ENCODE data around the gene CHCHD2. TPM values are rescaled to one million over a fixed set of nuclear protein-coding genes. Genes with fewer than 3 reads are reported as not detected.

Gene CHCHD2
- total and polyA plus RNA-seq, 2 of the 13 experiments (the other 11 are each of a cell fraction or from before 2014, with no cell fraction given), result 330 to 572 TPM

DNA sequence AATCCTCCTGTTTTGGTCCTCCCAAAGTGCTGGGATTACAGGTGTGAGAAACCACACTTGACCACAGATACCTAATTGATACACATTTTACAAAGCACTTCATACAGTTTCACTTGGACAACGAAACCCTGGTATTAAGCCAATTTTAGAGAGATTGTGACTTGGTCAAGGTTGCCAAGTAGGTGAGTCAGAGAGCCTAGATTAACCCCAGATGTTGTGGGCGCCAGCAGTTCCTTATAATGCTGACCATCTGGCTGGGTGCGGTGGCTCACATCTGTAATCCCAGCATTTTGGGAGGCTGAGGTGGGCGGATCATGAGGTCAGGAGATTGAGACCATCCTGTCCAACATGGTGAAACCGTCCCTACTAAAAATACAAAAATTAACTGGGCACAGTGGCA, 8.6 kb downstream of the CHCHD2 start:
- Histone ChIP-seq H4K20me1 (ENCODE audit: insufficient read depth, low read length) (no peaks in the 10 kb centered on the region), H3K4me1 (ENCODE audit: insufficient read depth, low read length) (peaks cover 9% of the 10 kb centered on the region), H3K79me2 (ENCODE audit: insufficient read depth, low read length) (no peaks in the 10 kb centered on the region), H3K27ac (ENCODE audit: extremely low read length, insufficient read depth, low read length) (no peak overlapping the region), H3K4me2 (ENCODE audit: low read depth, low read length) (no peak overlapping the region), H3K36me3 (replicated peaks in 1 of 2; ENCODE audit: control insufficient read depth in 1 of 2, insufficient read depth in 2 of 2, low read length in 2 of 2) (peaks cover 7 to 28% of the 10 kb centered on the region in 2 experiments), H3K4me3 (replicated peaks in 1 of 3; ENCODE audit: insufficient read depth in 1 of 3, low read depth in 2 of 3, low read length in 3 of 3) (no peak overlapping the region), H2AFZ (ENCODE audit: low read length) (no peak overlapping the region), H3K27me3 (ENCODE audit: control insufficient read depth in 1 of 2, insufficient read depth in 2 of 2, low read length in 2 of 2) (no peaks in the 10 kb centered on the region), H3K9me3 (ENCODE audit: low read length) (no peaks in the 10 kb centered on the region), H3K9ac (ENCODE audit: insufficient read depth, low read depth, low read length) (no peak overlapping the region)
- CTCF ChIA-PET (ENCODE audit: low intra/inter-chr PET ratio, low total read pairs), result no interaction called here
- intact Hi-C loops (cut with micrococcal nuclease; ENCODE audit: unreplicated experiment), result no loop called here
- in situ Hi-C loops (cut with HindIII; ENCODE audit: extremely low pct_ligation_motif_present, low pct_unique_long_range_greater_than_20kb), result loop anchor here (25.0 kb wide), 1 partner anchor 335 kb away; no protein-coding TSS in a partner anchor
- POLR2A ChIA-PET, result no interaction called here
- FAIRE-seq, result no peak
- DNase-seq (ENCODE audit: low spot score), result no peak
- ATAC-seq, result no peak
- WGBS (ENCODE audit: low lambda C conversion rate), result 98% methylated on average over 4 of the region's 5 CpGs
- no TSS peak for BruUV-seq (replicated peaks)
- no peak for TF ChIP-seq TCF7 (IDR thresholded peaks at IDR 0.05; ENCODE audit: low read depth)
- TF ChIP-seq ATAD3A (CRISPR knock-in tag; IDR thresholded peaks at IDR 0.05), result no peak
- no peak for TF ChIP-seq PRMT3 (CRISPR knock-in tag; IDR thresholded peaks at IDR 0.05; ENCODE audit: borderline replicate concordance, low read depth)
- no peak for TF ChIP-seq ZNF780A (CRISPR knock-in tag; IDR thresholded peaks at IDR 0.05)
- TF ChIP-seq ARNT2 (CRISPR knock-in tag; IDR thresholded peaks at IDR 0.05; ENCODE audit: low read depth), result no peak
- TF ChIP-seq CBX2 (IDR thresholded peaks at IDR 0.05; ENCODE audit: low read depth, low read length), result no peak
- TF ChIP-seq CBX2 (CRISPR knock-in tag; IDR thresholded peaks at IDR 0.05; ENCODE audit: low read depth), result no peak
- TF ChIP-seq ZHX2 (IDR thresholded peaks at IDR 0.05; ENCODE audit: low read depth), result no peak
- no peak for TF ChIP-seq ZHX2 (CRISPR knock-in tag; IDR thresholded peaks at IDR 0.05; ENCODE audit: borderline replicate concordance)
- TF ChIP-seq, protein P1, sequence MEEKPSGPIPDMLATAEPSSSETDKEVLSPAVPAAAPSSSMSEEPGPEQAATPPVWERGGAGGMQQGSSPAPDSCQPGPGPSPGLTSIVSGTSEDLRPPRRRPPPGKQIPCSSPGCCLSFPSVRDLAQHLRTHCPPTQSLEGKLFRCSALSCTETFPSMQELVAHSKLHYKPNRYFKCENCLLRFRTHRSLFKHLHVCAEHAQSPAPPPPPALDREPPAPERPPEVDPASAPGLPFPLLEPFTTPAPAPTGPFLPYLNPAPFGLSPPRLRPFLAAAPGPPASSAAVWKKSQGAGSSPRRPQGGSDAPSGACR (CRISPR knock-in tag; IDR thresholded peaks at IDR 0.05), result no peak
- TF ChIP-seq MYNN (CRISPR knock-in tag; IDR thresholded peaks at IDR 0.05; ENCODE audit: low read depth), result no peak
- TF ChIP-seq ARID2 (CRISPR knock-in tag; IDR thresholded peaks at IDR 0.05; ENCODE audit: borderline replicate concordance), result no peak
- TF ChIP-seq, protein P2, sequence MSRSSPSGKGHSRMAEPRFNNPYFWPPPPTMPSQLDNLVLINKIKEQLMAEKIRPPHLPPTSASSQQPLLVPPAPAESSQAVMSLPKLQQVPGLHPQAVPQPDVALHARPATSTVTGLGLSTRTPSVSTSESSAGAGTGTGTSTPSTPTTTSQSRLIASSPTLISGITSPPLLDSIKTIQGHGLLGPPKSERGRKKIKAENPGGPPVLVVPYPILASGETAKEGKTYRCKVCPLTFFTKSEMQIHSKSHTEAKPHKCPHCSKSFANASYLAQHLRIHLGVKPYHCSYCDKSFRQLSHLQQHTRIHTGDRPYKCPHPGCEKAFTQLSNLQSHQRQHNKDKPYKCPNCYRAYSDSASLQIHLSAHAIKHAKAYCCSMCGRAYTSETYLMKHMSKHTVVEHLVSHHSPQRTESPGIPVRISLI (CRISPR knock-in tag; IDR thresholded peaks at IDR 0.05; ENCODE audit: borderline replicate concordance), result no peak
- no peak for TF ChIP-seq AGO2 (optimal IDR thresholded peaks at IDR 0.05; ENCODE audit: low read depth, low read length)
- TF ChIP-seq, protein P3, sequence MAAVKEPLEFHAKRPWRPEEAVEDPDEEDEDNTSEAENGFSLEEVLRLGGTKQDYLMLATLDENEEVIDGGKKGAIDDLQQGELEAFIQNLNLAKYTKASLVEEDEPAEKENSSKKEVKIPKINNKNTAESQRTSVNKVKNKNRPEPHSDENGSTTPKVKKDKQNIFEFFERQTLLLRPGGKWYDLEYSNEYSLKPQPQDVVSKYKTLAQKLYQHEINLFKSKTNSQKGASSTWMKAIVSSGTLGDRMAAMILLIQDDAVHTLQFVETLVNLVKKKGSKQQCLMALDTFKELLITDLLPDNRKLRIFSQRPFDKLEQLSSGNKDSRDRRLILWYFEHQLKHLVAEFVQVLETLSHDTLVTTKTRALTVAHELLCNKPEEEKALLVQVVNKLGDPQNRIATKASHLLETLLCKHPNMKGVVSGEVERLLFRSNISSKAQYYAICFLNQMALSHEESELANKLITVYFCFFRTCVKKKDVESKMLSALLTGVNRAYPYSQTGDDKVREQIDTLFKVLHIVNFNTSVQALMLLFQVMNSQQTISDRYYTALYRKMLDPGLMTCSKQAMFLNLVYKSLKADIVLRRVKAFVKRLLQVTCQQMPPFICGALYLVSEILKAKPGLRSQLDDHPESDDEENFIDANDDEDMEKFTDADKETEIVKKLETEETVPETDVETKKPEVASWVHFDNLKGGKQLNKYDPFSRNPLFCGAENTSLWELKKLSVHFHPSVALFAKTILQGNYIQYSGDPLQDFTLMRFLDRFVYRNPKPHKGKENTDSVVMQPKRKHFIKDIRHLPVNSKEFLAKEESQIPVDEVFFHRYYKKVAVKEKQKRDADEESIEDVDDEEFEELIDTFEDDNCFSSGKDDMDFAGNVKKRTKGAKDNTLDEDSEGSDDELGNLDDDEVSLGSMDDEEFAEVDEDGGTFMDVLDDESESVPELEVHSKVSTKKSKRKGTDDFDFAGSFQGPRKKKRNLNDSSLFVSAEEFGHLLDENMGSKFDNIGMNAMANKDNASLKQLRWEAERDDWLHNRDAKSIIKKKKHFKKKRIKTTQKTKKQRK (IDR thresholded peaks at IDR 0.05; ENCODE audit: low read length), result no peak

Data from HepG2 (cell line).